KMS-11 (cell line): ENCODE data around the gene ESYT2.

Experiments used
- H2AFZ ChIP-seq: fragments of 200-600 bp; sonication (generic); 2 replicates; pipeline ENCODE4 v1.6.1; 2016; ENCODE audit warnings: antibody characterized with exemption, mixed run types, low read depth
- H3K27ac ChIP-seq: fragments of 200-600 bp; sonication (generic); 2 replicates; pipeline ENCODE4 v1.6.1; 2016; ENCODE audit warnings: mild to moderate bottlenecking, mixed run types
- H3K27me3 ChIP-seq: fragments of 200-600 bp; sonication (generic); 2 replicates; pipeline ENCODE4 v1.6.1; 2017; ENCODE audit warnings: mild to moderate bottlenecking, low read depth, mixed run types, moderate library complexity; ENCODE audit not compliant: insufficient read depth
- H3K36me3 ChIP-seq: fragments of 200-600 bp; sonication (generic); 2 replicates; pipeline ENCODE4 v1.6.1; 2017; ENCODE audit warnings: mild to moderate bottlenecking, mixed run types; ENCODE audit not compliant: insufficient read depth
- H3K4me1 ChIP-seq: fragments of 200-600 bp; sonication (generic); 2 replicates; pipeline ENCODE4 v1.6.1; 2016; ENCODE audit warnings: mild to moderate bottlenecking, low read depth, mixed run types; ENCODE audit not compliant: poor library complexity, severe bottlenecking
- H3K4me2 ChIP-seq: fragments of 200-600 bp; sonication (generic); 2 replicates; pipeline ENCODE4 v1.7.0; 2016; ENCODE audit warnings: mild to moderate bottlenecking, mixed run types
- H3K4me3 ChIP-seq: fragments of 200-600 bp; sonication (generic); IDR thresholded peaks from 2 replicates; pipeline ENCODE4 v1.6.1; 2017; ENCODE audit warnings: low read depth, low read length, mixed read lengths; ENCODE audit not compliant: insufficient read depth
- H3K79me2 ChIP-seq: fragments of 200-600 bp; sonication (generic); 2 replicates; pipeline ENCODE4 v1.6.1; 2016; ENCODE audit warnings: low read depth, mixed run types; ENCODE audit not compliant: insufficient read depth
- H3K9ac ChIP-seq: fragments of 200-600 bp; sonication (generic); 2 replicates; pipeline ENCODE4 v1.6.1; 2016; ENCODE audit warnings: mild to moderate bottlenecking, mixed run types
- H4K20me1 ChIP-seq: fragments of 200-600 bp; sonication (generic); 2 replicates; pipeline ENCODE4 v1.6.1; 2016; ENCODE audit warnings: mild to moderate bottlenecking, mixed run types; ENCODE audit not compliant: insufficient read depth
- CTCF ChIP-seq: fragments of 200-600 bp; sonication (generic); conservative IDR thresholded peaks from 2 replicates; pipeline ENCODE4 v1.6.1; 2017; ENCODE audit warnings: low read depth, mild to moderate bottlenecking, antibody characterized with exemption, low read length, moderate library complexity, mixed read lengths

ESYT2 gene

GRCh38 chr7:158745057-158745715 lies 84.1 kb downstream of the ESYT2 start:
- Histone ChIP-seq H3K4me2 (no peak overlapping the region), H3K36me3 (peaks cover 4% of the 10 kb centered on the region; the same call in 1 of the 2 replicates), H3K4me3 (no peak overlapping the region), H4K20me1 (no peaks in the 10 kb centered on the region), H3K9ac (no peak overlapping the region), H3K27me3 (no peaks in the 10 kb centered on the region), H2AFZ (no peak overlapping the region), H3K27ac (no peak overlapping the region), H3K79me2 (no peaks in the 10 kb centered on the region), H3K4me1 (no peaks in the 10 kb centered on the region)
- no peak for TF ChIP-seq CTCF

- Histone ChIP-seq H3K27ac (no peak overlapping the region), H3K4me2 (no peak overlapping the region), H3K4me3 (no peak overlapping the region), H3K4me1 (no peaks in the 10 kb centered on the region), H3K36me3 (peaks cover 4% of the 10 kb centered on the region; the same call in 1 of the 2 replicates), H4K20me1 (no peaks in the 10 kb centered on the region), H3K27me3 (no peaks in the 10 kb centered on the region), H3K79me2 (no peaks in the 10 kb centered on the region), H3K9ac (no peak overlapping the region), H2AFZ (no peak overlapping the region)
- no peak for TF ChIP-seq CTCF
Observed at GRCh38 chr7:158744070-158744469, 85.2 kb downstream of the ESYT2 start.

- H3K9ac ChIP-seq: no peak overlapping the region
- H3K4me1 ChIP-seq: no peaks in the 10 kb centered on the region
- H3K27me3 ChIP-seq: no peaks in the 10 kb centered on the region
- no peak for TF ChIP-seq CTCF
- H2AFZ ChIP-seq: no peak overlapping the region
- H3K27ac ChIP-seq: no peak overlapping the region
- no peaks in the 10 kb centered on the region for H3K79me2 ChIP-seq
- no peak overlapping the region for H3K4me2 ChIP-seq
- no peaks in the 10 kb centered on the region for H4K20me1 ChIP-seq
- H3K36me3 ChIP-seq: peaks cover 4% of the 10 kb centered on the region; the same call in 1 of the 2 replicates
- H3K4me3 ChIP-seq: no peak overlapping the region
Observed at GRCh38 chr7:158743219-158743618, 86.1 kb downstream of the ESYT2 start.

GRCh38 chr7:158742065-158742821 lies 87.1 kb downstream of the ESYT2 start:
- TF ChIP-seq CTCF: no peak
- H3K27ac ChIP-seq: no peak overlapping the region
- H2AFZ ChIP-seq: no peak overlapping the region
- no peaks in the 10 kb centered on the region for H3K27me3 ChIP-seq
- H3K36me3 ChIP-seq: peaks cover 4% of the 10 kb centered on the region; the same call in 1 of the 2 replicates
- no peak overlapping the region for H3K4me3 ChIP-seq
- H3K4me1 ChIP-seq: no peaks in the 10 kb centered on the region
- no peak overlapping the region for H3K4me2 ChIP-seq
- no peak overlapping the region for H3K9ac ChIP-seq
- H3K79me2 ChIP-seq: no peaks in the 10 kb centered on the region
- no peaks in the 10 kb centered on the region for H4K20me1 ChIP-seq
